GM19328 (cell line): ENCODE results near the gene TRIM43.
"Not testable (repeated sequence)": the region's sequence is repeated elsewhere in the genome, so short reads cannot be mapped to it uniquely, and the experiment has no call there.

Experiments used
- ATAC-seq: cut with Tn5 transposase; IDR thresholded peaks from one replicate; pipeline ENCODE4 v1.9.1; 2021; ENCODE audit warnings: mild to moderate bottlenecking, moderate library complexity; ENCODE audit not compliant: unreplicated experiment

The TRIM43 gene

GRCh38 chr2:95591701-95592100, at the start of gene TRIM43:
TRIM43 (plus strand) TSS chr2:95592001; CDS start chr2:95594024, 2,023 bp downstream.
- not testable (repeated sequence) for ATAC-seq

- ATAC-seq, result no peak
Observed at GRCh38 chr2:95551055-95551568, 40.7 kb upstream of the TRIM43 start.

DNA sequence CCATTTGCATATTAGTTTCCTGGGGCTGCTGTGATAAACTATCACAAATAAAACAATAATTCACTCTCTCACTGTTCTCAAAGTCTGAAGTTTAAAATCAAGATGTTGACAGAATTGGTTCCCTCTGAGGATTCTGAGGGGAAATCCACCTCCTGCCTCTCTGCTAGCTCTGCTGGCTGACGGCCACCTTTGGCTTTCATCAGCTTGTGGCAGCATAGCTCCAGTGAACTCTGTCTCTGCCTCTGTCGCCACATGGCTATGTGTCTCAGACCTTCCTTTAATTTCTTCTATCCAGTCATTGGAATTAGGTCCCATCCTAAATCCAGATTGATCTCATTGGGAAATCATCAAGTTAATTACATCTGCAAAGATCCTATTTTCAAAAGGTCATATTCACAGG, 38.9 kb upstream of the TRIM43 start:
- ATAC-seq, result no peak

- ATAC-seq, result no peak
Observed at GRCh38 chr2:95569170-95569569, 22.6 kb upstream of the TRIM43 start.

- no peak for ATAC-seq
Observed at GRCh38 chr2:95573866-95574265, 17.9 kb upstream of the TRIM43 start.

GRCh38 chr2:95574506-95574905, 17.3 kb upstream of the TRIM43 start:
- no peak for ATAC-seq

- no peak for ATAC-seq
Observed at GRCh38 chr2:95575857-95576256, 15.9 kb upstream of the TRIM43 start.

DNA sequence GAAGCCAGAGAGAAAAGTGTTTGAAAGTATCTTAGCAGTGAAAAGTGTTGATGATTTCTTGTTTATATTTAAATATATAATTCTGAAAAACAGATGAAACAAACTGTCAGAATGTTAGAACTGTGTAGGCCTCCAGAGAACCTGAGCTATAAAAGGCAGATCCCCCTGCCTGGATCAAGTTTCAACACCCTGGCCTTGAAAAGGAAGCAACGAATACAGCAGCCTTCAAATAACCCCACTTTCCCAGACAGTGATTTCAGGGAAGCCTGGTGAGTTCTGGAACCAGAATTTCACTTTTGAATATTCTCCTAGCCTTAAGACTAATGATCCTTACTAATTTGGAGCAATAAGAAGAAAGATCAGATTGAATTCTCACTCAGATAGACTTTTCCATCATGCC, 13.3 kb upstream of the TRIM43 start:
- ATAC-seq, result no peak

GRCh38 chr2:95583545-95583944, 8.3 kb upstream of the TRIM43 start:
- not testable (repeated sequence) for ATAC-seq

GRCh38 chr2:95584321-95584720, 7.5 kb upstream of the TRIM43 start:
- not testable (repeated sequence) for ATAC-seq

DNA sequence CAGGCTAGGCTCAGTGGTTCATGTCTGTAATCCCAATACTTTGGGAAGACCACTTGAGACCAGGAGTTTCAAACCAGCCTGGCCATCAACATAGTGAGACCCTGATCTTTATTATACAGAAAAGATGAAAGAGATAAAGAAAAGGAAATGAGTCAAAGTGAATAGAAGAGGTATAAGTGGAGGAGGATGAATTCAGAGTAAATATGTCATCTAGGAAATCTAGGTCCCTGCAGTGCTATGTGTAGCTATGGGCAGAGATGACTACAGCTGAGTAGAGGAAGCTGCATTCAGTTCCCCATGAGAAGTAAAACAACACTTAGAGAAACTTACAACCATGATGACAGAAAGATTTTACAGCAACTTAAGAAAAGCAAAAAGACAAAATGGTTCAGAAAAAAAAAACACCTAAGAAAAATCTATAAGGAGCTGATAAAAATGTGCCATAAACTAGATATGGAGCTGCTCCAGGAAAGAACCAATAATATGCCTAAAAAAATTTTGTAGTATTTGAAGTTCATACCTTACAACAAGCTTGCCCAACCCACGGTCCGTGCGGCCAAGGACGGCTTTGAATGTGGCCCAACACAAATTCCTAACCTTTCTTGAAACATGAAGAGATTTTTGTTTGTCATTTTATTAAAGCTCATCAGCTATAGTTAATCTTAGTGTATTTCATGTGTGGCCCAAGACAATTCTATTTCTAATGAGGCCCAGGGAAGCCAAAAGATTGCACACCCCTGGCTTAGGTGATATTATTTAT, 1.8 kb upstream of the TRIM43 start:
- ATAC-seq, result not testable (repeated sequence)

DNA sequence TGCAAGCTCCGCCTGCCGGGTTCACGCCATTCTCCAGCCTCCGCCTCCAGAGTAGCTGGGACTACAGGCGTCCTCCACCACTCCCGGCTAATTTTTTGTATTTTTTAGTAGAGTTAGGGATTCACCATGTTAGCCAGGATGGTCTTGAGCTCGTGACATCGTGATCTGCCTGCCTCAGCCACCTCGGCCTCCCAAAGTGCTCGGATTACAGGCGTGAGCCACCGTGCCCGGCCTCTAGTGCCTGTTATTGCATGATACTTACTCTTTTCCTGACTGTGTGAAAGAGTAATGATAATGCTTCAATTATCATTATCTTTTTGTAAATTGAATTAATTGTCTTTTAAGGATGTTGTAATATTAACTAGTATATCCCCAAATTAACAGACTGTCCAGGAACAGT, 1.2 kb downstream of the TRIM43 start:
- not testable (repeated sequence) for ATAC-seq

DNA sequence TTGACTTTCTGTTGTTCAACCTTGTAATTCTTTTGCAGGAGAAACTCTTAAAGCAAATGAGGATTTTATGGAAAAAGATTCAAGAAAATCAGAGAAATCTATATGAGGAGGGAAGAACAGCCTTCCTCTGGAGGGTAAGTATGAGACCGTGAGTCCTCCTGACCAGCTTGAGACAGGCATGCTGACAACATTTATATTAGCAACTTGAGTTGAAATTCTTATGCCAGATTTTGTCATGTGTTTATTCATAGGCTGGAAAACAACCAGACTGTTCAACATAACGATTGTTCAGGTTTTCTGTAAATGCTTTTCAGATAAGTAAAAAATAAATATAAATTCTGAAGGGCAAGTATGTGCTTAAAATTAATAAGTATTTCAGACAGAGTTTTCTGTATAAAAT, 3.2 kb downstream of the TRIM43 start:
- ATAC-seq, result not testable (repeated sequence)

DNA sequence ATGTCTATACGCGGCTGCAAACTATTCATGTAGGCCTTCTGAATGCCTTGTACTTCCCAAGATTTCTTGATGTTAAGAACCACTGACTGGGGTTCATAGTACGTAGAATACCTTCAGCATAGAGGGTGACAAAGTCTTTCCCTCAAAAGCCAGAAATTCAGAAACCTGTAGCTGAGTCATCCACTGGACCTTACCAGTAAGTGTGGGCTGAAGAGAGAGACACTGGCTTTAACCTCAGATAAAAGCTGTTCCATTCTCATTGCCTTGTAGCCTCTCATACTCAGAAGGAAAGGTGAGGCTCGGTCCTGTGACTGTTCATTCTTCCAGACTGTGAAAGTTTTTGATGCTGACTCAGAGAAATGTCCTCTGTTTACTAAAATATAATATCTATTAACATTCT, 9.5 kb downstream of the TRIM43 start:
- not testable (repeated sequence) for ATAC-seq

DNA sequence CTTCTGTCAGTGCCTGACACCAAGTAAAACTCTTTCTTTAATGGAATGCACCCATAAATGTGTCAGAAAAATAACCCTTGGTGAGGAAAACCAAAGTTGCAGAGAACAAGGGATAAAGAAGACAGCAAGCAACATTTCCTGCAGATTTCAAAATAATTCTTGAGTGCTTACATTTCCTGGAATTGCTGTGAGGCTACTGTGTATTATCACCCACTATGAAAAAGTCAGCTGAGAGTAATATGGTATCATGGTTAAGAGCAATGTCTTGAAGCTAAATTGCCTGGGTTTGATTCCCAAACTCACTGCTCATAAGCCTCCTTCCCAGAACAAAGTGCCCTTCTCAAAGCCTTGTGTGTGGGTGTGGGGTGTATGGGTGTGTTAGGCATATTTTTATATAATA, 10.3 kb downstream of the TRIM43 start:
- ATAC-seq, result not testable (repeated sequence)

DNA sequence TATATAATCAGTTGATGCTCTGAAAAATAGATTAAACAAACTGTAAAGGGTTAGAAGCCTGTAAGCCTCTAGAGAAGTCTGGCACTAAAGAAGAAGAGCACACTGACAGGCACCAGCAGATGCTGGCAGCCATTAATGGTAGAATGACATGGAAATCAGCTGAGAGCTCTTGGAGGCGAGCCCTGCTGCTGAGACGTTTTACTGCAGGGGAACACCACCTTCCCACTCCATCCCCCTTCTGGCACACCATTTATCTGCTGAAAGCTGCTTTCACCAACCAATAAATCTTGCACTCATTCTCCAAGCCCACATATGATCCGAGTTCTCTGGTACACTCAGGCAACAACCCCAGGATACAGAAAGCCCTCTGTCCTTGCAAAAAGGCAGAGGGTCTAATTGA, 16.6 kb downstream of the TRIM43 start:
- ATAC-seq, result not testable (repeated sequence)

GRCh38 chr2:95609764-95610163, 18.0 kb downstream of the TRIM43 start:
- ATAC-seq, result not testable (repeated sequence)

DNA sequence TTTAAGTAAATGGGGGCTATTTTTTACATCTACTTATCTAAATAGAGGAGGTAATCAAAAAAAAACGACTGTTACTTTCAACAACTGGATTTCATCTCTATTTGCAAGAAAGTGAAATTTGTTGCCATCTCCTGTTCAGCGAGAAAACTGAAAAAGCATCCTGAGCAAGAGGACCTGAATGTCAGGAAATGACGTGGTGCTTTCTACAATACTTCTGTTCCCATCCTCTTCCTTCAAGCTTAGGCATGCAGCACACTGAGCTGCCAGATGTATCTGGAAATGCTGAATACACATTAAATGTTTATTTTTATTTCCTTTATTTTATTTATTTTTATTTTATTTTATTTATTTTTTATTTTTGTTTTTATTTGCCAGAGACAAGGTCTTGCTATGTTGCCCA, 21.2 kb downstream of the TRIM43 start:
- not testable (repeated sequence) for ATAC-seq

DNA sequence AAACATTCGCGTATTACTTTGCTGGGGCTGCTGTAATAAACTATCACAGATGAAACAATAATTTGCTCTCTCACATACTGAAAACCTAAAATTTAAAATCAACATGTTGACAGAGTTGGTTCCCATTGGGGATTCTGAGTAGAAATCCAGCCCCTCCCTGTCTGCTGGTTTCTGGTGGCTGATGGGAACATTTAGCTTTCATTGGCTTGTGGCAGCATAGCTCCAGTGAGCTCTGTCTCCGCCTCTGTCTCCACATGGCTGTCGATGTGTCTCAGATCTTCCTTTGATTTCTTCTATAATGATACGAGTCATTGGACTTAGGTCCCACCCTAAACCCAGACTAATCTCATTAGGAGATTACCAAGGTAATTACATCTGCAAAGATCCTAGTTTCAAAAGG, 30.9 kb downstream of the TRIM43 start:
- ATAC-seq, result not testable (repeated sequence)

- not testable (repeated sequence) for ATAC-seq
Observed at GRCh38 chr2:95630987-95631386, 39.2 kb downstream of the TRIM43 start.

GRCh38 chr2:95633626-95634259, 41.9 kb downstream of the TRIM43 start:
- not testable (repeated sequence) for ATAC-seq
